T-helper 1 cell treated with Interleukin-12 subunit alpha and Interleukin-12 subunit beta and Interleukin-4 antibody, amounts not matched to agents 30 ng/mL and 1 ng/mL, for 36 hours (primary cell): ENCODE measurements around the gene KHK. TPM values are rescaled to one million over a fixed set of nuclear protein-coding genes. Genes with fewer than 3 reads are reported as not detected.

Experiments used
- intact Hi-C: fragments of 100-400 bp; cut with micrococcal nuclease; formaldehyde crosslinking; loops from one replicate; pipeline ENCODE4 v1.15.1; 2024
- total RNA-seq: library from RNA; stranded (reverse); gene quantifications from 2 replicates; pipeline ENCODE4 v1.2.3, GENCODE V29; 2022

The KHK gene
- total RNA-seq, 1 donor from 2014 or later = 12.4 TPM

DNA sequence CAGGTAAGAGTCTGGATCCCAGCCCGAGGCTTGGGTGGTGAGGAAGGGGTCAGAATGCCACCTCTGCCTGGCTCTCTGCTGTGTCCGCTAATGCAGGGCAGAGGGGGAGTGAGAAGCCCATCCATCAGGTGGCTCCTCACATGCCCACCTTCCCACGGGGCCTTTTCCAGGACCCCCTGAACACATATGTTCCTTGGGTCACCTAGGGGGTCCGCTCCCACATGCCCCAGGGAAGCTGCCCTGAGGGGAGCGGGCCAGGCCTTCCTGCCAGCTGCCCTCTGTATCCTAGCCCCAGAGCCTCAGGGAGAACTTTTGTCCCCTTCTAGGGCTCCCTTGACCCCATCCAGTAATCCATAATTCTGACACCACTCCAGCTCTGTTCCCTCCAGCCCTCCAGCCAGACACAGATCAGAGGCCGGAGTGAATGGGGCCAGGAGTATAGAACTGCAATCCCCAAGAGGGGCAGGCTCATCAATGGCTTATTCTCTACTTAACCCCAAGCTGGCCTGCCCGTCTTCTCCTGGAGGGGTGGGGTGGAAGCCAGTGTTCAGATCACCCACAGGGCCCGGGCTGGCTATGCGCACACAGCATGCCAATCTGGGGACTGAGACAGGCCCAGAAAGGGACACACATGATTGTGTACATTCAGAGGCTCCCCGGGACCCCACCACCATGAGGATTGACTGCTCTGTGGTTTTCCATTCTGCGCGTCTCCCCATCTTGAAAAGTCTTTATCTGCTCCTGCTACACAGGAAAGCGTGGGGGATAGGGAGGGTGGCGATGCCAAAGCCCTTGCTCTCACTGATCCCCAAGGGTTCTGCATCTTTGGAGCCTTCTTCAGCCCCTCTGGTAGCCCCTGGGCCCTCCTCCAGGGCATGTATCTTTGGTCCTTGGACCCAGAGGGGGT, 7.1 kb upstream of the KHK start:
- intact Hi-C loops = loop anchor here (2.0 to 10.0 kb wide), 4 partner anchors 292 to 1795 kb away; partner anchors contain the start of genes CENPA, IFT172, SLC4A1AP and SUPT7L

DNA sequence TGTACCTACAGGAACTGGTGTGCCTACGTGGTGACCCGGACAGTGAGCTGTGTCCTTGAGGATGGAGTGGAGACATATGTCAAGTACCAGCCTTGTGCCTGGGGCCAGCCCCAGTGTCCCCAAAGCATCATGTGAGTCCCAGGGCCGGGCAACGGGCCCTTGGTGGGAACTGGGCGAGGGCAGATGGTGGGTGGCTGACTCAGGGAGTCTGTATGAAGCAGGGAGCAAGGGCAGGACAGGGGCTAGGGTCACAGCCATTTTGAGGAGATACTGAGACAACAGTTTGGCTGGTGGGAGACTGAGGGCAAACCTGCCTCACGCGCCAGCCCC, 6.5 kb upstream of the KHK start:
- intact Hi-C loops = loop anchor here (2.0 to 10.0 kb wide), 4 partner anchors 293 to 1795 kb away; partner anchors contain the start of genes CENPA, IFT172, SLC4A1AP and SUPT7L

DNA sequence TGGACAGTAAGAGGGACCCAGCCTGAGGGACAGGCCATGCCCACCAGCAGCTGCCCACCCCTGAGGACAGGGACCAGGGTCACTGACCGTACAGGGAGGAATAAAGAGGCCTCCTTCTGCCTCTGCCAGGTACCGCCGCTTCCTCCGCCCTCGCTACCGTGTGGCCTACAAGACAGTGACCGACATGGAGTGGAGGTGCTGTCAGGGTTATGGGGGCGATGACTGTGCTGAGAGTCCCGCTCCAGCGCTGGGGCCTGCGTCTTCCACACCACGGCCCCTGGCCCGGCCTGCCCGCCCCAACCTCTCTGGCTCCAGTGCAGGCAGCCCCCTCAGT, 6.0 kb upstream of the KHK start:
- intact Hi-C loops = loop anchor here (2.0 to 10.0 kb wide), 4 partner anchors 293 to 1794 kb away; partner anchors contain the start of genes CENPA, IFT172, SLC4A1AP and SUPT7L

DNA sequence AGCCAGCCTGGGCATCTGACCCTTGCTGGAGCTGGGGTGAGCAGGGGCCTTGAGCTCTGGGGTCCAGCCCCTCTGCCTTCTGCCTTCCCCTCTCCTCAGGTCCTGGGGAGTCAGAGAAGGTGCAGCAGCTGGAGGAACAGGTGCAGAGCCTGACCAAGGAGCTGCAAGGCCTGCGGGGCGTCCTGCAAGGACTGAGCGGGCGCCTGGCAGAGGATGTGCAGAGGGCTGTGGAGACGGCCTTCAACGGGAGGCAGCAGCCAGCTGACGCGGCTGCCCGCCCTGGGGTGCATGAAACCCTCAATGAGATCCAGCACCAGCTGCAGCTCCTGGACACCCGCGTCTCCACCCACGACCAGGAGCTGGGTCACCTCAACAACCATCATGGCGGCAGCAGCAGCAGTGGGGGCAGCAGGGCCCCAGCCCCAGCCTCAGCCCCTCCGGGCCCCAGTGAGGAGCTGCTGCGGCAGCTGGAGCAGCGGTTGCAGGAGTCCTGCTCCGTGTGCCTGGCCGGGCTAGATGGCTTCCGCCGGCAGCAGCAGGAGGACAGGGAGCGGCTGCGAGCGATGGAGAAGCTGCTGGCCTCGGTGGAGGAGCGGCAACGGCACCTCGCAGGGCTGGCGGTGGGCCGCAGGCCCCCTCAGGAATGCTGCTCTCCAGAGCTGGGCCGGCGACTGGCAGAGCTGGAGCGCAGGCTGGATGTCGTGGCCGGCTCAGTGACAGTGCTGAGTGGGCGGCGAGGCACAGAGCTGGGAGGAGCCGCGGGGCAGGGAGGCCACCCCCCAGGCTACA, 4.4 kb upstream of the KHK start:
- intact Hi-C loops = loop anchor here (1.0 to 10.0 kb wide), 14 partner anchors 11 to 1793 kb away; partner anchors contain the start of genes ADGRF3, AGBL5, ATRAID and CENPA

DNA sequence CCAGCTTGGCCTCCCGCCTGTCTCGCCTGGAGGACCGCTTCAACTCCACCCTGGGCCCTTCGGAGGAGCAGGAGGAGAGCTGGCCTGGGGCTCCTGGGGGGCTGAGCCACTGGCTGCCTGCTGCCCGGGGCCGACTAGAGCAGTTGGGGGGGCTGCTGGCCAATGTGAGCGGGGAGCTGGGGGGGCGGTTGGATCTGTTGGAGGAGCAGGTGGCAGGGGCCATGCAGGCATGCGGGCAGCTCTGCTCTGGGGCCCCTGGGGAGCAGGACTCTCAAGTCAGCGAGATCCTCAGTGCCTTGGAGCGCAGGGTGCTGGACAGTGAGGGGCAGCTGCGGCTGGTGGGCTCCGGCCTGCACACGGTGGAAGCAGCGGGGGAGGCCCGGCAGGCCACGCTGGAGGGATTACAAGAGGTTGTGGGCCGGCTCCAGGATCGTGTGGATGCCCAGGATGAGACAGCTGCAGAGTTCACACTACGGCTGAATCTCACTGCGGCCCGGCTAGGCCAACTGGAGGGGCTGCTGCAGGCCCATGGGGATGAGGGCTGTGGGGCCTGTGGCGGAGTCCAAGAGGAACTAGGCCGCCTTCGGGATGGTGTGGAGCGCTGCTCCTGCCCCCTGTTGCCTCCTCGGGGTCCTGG, 3.7 kb upstream of the KHK start:
- intact Hi-C loops = loop anchor here (5.0 to 10.0 kb wide), 3 partner anchors 296 to 1792 kb away; partner anchors contain the start of genes CENPA, SLC4A1AP, SUPT7L and TRMT61B

DNA sequence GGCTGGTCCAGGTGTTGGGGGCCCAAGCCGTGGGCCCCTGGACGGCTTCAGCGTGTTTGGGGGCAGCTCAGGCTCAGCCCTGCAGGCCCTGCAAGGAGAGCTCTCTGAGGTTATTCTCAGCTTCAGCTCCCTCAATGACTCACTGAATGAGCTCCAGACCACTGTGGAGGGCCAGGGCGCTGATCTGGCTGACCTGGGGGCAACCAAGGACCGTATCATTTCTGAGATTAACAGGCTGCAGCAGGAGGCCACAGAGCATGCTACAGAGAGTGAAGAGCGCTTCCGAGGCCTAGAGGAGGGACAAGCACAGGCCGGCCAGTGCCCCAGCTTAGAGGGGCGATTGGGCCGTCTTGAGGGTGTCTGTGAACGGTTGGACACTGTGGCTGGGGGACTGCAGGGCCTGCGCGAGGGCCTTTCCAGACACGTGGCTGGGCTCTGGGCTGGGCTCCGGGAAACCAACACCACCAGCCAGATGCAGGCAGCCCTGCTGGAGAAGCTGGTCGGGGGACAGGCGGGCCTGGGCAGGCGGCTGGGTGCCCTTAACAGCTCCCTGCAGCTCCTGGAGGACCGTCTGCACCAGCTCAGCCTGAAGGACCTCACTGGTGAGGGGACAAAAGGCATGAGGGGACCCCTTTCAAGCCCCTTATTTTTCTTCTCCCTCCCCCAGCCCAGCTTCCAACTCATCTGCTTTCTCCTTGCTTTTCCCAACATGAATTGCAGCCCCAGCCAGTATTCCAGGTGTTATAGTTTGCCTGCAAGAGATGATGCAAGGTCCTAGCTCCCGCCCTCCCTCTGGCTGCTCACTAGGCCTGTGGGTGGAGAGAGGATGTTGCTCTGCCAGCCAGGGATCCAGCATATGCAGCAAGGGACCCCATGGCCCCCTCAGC, 2.9 kb upstream of the KHK start:
- intact Hi-C loops = loop anchor here (5.0 to 10.0 kb wide), 3 partner anchors 296 to 1791 kb away; partner anchors contain the start of genes CENPA, SLC4A1AP, SUPT7L and TRMT61B

DNA sequence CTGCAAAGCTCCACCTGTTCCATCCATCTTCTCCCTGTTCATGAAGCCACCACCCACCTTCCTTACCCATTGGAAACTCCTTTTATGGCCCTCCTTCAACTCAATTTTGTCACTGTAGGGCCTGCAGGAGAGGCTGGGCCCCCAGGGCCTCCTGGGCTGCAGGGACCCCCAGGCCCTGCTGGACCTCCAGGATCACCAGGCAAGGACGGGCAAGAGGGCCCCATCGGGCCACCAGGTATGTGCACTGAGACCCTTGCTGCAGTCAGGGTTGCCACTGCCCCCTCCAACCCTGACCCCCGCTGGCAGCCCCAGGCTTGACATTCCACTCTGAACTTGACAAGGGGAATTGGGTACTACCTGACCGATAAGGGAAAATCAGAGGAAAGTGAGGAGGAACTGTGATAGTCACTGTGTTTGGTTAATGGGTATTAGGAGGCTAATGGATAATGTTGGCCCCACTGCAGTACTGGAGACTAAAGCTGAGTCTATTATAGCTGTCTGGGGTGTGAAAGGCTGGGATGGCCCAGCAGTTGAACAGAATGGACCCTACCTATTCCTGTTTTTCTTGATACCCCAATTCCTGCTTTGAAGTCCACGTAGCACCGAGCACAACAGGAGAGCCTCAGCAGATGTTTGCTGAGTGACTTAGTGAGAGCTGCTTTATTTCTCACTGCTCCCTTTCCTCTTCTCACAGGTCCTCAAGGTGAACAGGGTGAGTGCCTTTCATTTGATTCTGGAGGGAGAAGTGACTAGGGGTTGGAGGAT, 2.1 kb upstream of the KHK start:
- intact Hi-C loops = loop anchor here (5.0 to 10.0 kb wide), 3 partner anchors 297 to 1790 kb away; partner anchors contain the start of genes CENPA, SLC4A1AP, SUPT7L and TRMT61B

DNA sequence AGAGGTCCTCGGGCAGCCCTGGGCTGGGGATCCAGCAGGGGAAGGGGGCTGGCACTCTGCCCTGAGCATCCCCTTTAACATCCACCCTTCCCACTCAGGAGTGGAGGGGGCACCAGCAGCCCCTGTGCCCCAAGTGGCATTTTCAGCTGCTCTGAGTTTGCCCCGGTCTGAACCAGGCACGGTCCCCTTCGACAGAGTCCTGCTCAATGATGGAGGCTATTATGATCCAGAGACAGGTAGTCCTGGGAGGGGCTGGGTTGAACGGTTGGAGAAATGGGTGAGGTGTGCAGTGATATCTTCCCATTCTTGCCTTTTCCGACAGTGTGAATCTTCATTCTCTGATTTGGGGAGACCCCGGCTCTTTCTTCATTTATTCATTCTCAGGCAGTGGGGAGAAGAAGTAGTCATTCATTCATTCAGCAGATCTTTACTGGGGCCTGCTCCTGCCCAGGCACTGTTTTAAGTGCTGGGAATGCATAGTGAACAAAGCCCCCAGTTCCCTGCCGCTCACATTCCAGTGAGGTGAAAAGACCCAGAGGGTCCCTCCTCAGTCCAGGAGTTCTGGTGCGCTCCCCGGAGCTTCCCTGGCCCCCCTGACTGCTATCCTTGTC, 1.4 kb upstream of the KHK start:
- intact Hi-C loops = loop anchor here (10.0 kb wide), 2 partner anchors 580 to 1790 kb away; partner anchors contain the start of genes SLC4A1AP, SUPT7L and TRMT61B

DNA sequence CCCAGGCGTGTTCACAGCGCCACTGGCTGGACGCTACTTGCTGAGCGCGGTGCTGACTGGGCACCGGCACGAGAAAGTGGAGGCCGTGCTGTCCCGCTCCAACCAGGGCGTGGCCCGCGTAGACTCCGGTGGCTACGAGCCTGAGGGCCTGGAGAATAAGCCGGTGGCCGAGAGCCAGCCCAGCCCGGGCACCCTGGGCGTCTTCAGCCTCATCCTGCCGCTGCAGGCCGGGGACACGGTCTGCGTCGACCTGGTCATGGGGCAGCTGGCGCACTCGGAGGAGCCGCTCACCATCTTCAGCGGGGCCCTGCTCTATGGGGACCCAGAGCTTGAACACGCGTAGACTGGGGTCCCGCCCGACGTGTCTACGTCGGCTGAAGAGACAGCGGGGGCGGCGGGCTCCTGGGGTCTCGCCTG, 891 bp upstream of the KHK start:
- intact Hi-C loops = loop anchor here (1.0 to 10.0 kb wide), 13 partner anchors 11 to 1789 kb away; partner anchors contain the start of genes AGBL5, ATRAID, CAD and GTF3C2

DNA sequence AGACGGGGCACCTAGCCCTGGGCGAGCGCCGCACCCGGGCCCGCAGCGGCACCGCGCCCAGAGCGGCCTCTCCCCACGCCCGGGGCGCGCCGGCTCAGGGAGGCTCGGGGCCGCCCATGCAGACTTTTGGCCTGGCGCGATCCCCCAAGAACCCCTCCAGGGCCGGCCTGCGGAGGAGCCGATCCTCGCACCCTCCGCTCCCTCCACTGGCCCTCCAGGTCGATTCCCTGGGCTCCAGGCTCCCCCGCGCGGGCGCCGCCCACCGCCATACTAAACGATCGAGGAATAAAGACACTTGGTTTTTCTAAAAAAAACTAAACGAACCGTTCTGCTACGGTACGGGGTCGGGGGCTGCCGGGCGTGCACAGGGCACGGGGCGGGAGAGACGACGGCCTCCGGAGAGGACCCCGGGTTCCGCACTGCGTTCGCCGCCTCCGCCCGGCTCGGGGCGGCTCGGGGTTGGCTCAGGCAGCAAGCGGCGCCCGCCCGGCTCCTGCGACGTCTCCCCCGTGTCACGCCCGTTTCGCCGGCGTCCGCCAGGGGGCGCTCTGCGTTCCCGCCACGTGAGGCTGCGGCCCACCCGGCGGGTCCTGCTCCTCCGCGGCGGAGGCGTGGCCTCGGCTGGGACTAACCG, 365 bp upstream of the KHK start:
- intact Hi-C loops = loop anchor here (1.0 to 10.0 kb wide), 13 partner anchors 10 to 1789 kb away; partner anchors contain the start of genes AGBL5, ATRAID, CAD and GTF3C2

DNA sequence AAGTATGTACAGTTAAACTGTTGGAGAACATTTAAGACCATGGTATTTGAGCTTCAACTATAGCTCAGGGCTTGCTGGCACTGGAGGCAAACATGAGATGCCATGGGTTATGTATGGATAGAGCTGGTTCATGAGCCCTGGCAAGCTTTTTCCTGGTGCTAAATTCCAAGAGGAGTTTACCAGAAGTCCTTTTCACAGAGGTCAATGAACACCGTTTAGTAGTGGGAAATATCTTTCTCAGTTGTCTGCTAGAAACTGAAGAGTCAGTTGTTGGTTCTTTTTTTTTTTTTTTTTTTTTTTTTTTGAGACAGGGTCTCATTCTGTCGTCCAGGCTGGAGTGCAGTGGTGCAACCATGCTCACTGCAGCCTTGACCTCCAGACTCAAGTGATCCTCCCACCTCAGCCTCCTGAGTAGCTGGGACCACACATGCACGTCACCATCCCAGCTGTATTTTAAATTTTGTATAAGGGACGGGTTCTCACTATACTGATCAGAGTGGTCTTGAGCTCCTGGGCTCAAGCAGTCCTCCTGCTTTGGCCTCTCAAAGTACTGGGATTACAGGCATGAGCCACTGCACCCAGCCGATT, 1.3 kb downstream of the KHK start:
- intact Hi-C loops = loop anchor here (2.0 to 10.0 kb wide), 3 partner anchors 175 to 1787 kb away; partner anchors contain the start of genes SLC30A3, SLC4A1AP, SUPT7L and TRMT61B

DNA sequence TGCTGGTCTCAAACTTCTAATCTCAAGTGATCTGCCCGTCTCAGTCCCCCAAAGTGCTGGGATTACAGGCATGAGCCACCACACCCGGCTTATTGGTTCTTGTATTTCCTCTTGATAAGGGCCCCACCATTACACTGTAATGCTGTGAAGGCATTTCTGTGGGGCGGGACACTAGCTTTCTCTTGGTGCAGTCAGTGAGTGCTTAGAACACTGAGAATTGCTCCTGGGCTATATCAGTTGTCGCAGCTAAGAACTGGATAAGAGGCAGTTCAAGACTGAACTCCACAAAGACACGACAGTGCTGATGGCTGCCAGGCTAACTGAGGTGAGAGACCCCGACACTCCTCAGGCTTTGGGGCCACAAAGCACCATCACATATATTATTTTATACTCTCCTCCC, 2.1 kb downstream of the KHK start:
- intact Hi-C loops = loop anchor here (10.0 kb wide), 2 partner anchors 576 to 1786 kb away; partner anchors contain the start of genes SLC4A1AP, SUPT7L and TRMT61B

DNA sequence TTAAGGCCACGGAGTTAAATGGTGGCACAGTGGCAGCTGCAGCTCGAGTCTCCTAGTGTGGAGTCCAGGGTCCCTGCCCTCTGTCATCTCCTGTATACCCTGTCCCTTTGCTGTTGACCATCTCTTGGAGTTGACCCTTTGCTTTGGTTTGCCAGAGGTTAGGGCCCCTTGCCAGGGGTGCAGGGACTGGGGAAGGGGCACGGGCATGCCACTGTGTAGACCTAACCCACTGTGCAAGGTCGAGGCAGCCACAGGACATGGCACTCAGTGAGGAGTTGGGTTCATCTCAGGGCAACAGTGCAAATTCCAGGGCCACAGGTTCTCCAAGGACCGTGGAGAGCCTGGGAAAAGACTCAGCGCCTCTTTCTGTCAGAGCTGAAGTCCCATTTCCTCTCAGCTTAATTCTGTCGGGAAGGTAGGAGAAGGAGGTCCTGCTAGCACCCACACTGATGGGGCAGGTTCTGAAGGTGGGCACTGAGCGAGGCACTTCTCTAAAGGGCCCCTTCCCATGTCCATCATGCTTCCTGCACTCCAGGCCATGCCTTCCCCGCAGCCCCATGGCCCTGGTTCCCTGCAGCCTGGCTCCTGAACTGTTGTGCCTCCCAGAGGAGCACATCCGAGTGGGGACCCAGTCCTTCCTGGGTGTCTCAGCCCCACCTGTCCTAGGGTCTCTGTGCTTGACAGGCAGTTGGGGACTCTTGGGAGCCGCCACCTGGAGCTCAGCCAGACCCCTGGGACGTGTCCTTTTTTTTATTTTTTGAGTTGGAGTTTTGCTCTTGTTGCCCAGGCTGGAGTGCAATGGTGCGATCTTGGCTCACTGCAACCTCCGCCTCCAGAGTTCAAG, 2.8 kb downstream of the KHK start:
- intact Hi-C loops = loop anchor here (10.0 kb wide), 2 partner anchors 575 to 1785 kb away; partner anchors contain the start of genes SLC4A1AP, SUPT7L and TRMT61B

DNA sequence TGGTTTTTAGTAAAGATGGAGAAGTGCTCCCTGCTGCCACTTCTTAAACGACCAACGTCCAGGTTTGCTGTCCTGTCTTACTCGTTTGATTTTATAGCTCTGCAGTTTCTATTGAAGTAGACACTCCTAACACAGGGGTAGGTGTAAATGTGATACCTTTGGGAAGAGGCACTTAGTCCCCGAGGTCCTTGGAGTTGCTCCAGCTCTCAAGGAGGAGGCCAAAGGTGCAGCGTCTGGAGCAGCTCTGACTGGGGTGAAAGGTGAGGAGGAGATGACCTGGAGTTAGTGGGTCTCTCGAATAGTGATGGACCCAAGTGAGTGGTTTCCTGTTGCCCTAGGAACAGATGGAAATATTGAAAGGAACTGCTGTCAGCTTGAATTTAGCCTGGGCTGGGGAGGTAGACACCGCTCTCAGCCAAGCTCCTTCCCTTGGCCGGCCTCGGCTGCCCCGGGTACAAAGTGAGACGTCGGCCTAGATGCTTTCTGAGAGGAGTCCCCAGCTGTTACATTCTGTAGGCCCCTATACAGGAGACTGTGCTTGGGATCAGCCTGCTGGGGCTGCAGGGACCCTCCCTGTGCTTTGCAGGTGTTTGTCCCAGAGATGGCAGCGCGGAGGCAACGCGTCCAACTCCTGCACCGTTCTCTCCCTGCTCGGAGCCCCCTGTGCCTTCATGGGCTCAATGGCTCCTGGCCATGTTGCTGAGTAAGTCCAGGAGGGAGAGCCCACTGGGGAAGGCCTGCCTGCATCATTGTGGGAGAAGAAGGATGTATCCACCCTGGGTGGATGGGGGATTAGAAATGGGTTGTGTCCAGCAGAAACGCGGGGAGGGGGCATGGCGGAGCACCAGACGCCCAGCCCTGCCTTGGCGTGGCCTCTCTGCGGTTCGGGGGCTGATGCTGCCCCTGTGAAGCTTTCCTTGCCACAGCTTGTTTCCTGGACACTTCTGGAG, 5.4 kb downstream of the KHK start:
- intact Hi-C loops = no loop called here

DNA sequence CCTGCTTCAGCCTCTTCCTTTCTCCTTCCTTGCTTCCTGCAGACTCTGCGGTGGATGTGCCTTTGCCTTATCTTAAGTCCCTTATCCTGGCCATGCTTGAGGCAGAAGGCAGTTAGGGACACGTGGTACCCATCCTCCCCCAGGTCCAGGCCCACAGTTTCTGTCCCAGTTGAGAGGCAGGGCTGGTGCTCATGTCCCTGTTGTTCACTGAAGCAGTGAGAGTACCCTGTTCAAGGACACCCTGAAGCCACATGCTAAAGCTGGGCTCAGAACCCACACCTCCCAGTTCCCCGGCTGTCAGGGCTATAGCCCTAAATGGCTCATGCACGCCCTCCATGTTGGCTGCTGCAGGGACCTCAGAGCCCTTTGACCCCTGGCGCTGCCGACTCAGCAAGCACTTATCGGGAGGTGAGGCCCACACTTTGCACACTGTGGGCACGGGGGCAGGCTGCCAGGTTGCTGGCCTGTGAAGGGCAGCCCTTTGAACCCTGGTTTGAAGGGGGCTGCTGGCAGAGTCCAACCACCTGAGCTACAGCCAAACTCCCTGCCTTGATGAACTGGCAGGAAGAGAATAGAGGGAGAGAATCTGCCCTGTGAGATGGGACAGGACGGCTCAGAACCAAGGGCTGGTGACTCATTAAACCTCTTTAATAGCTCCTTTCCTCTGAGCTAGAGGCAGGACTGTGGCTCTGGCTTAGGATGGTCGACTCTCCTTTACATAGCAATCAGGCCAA, 6.3 kb downstream of the KHK start:
- intact Hi-C loops = no loop called here
